ENCODE data around the gene PLOD3. TPM values are rescaled to one million over a fixed set of nuclear protein-coding genes. Genes with fewer than 3 reads are reported as not detected.

PLOD3 gene
- total RNA-seq, 2 donors from 2014 or later: 35.5 to 35.9 TPM

- DNase-seq (ENCODE audit: low spot score): no peak
- Histone ChIP-seq H3K9me3 (no peaks in the 10 kb centered on the region), H3K4me3 (no peak overlapping the region), H3K4me1 (peaks cover 0 to 75% of the 10 kb centered on the region in 2 donors), H3K27ac (peak overlapping the region; percentile 83 to 86), H3K27me3 (no peaks in the 10 kb centered on the region), H3K36me3 (peaks cover 18% of the 10 kb centered on the region)
- no peak for TF ChIP-seq CTCF (IDR thresholded peaks at IDR 0.05)
These were observed 22.0 kb upstream of the PLOD3 start for GRCh38 chr7:101239191-101239950.

- TF ChIP-seq CTCF (IDR thresholded peaks at IDR 0.05): no peak
- Histone ChIP-seq H3K27ac (peak overlapping the region; percentile 83 to 86), H3K9me3 (no peaks in the 10 kb centered on the region), H3K36me3 (peaks cover 18% of the 10 kb centered on the region), H3K4me3 (peak overlapping the region in 1 of 2 donors; percentile 32), H3K27me3 (no peaks in the 10 kb centered on the region), H3K4me1 (peaks cover 0 to 66% of the 10 kb centered on the region in 2 donors)
- DNase-seq (ENCODE audit: low spot score): no peak
These were observed 21.1 kb upstream of the PLOD3 start for GRCh38 chr7:101238226-101239182.

GRCh38 chr7:101237206-101238067 lies 20.1 kb upstream of the PLOD3 start, which contains the start of gene CLDN15:
Gene CLDN15, minus strand, starts transcription at chr7:101237802. Its CDS starts 221 bp downstream, at chr7:101237581.
- TF ChIP-seq CTCF (IDR thresholded peaks at IDR 0.05): no peak
- H3K4me1 ChIP-seq: peaks cover 0 to 58% of the 10 kb centered on the region in 2 donors
- peak within 1 kb of the TSS; percentile 83 to 86 for H3K27ac ChIP-seq
- no peaks in the 10 kb centered on the region for H3K27me3 ChIP-seq
- H3K4me3 ChIP-seq: peak within 1 kb of the TSS; percentile 9 to 32
- peaks cover 18% of the 10 kb centered on the region for H3K36me3 ChIP-seq
- H3K9me3 ChIP-seq: no peaks in the 10 kb centered on the region
- DNase-seq (ENCODE audit: low spot score): peak; percentile 90

- Histone ChIP-seq H3K27me3 (no peaks in the 10 kb centered on the region), H3K4me1 (peaks cover 0 to 61% of the 10 kb centered on the region in 2 donors), H3K27ac (no peak overlapping the region), H3K9me3 (no peaks in the 10 kb centered on the region), H3K4me3 (peak overlapping the region in 1 of 2 donors; percentile 32), H3K36me3 (peaks cover 18% of the 10 kb centered on the region)
- TF ChIP-seq CTCF (IDR thresholded peaks at IDR 0.05): no peak
- no peak for DNase-seq (ENCODE audit: low spot score)
These were observed 19.0 kb upstream of the PLOD3 start for GRCh38 chr7:101236292-101236835.

- Histone ChIP-seq H3K27me3 (no peaks in the 10 kb centered on the region), H3K36me3 (peaks cover 13% of the 10 kb centered on the region), H3K9me3 (no peaks in the 10 kb centered on the region), H3K4me3 (no peak overlapping the region), H3K27ac (no peak overlapping the region), H3K4me1 (peaks cover 0 to 54% of the 10 kb centered on the region in 2 donors)
- TF ChIP-seq CTCF (IDR thresholded peaks at IDR 0.05): no peak
- no peak for DNase-seq (ENCODE audit: low spot score)
These were observed 18.1 kb upstream of the PLOD3 start for GRCh38 chr7:101235522-101235921.
